ENCODE measurements around the gene FOXD3.
A peak's percentile ranks its signal among the peaks of the same experiment; 100 is the strongest.

FOXD3 gene

GRCh38 chr1:63322114-63322943 lies at the start of gene FOXD3:
TSS of gene FOXD3 (plus strand) at chr1:63322567. CDS start at chr1:63323059, 492 bp downstream.
- no peak for DNase-seq

GRCh38 chr1:63272811-63273210 lies 49.6 kb upstream of the FOXD3 start:
- DNase-seq: no peak

GRCh38 chr1:63274371-63274770 lies 48.0 kb upstream of the FOXD3 start:
- DNase-seq: no peak

GRCh38 chr1:63274979-63275378 lies 47.4 kb upstream of the FOXD3 start:
- DNase-seq: no peak

- no peak for DNase-seq
These were observed 45.7 kb upstream of the FOXD3 start for GRCh38 chr1:63276624-63277023.

- no peak for DNase-seq
These were observed 44.9 kb upstream of the FOXD3 start for GRCh38 chr1:63277195-63278192.

- DNase-seq: no peak
These were observed 40.6 kb upstream of the FOXD3 start for GRCh38 chr1:63281753-63282152.

- DNase-seq: no peak
These were observed 33.2 kb upstream of the FOXD3 start for GRCh38 chr1:63289135-63289534.

GRCh38 chr1:63294803-63295594 lies 27.4 kb upstream of the FOXD3 start:
- DNase-seq: no peak

- no peak for DNase-seq
These were observed 18.0 kb upstream of the FOXD3 start for GRCh38 chr1:63304410-63304809.

- DNase-seq: no peak
These were observed 17.3 kb upstream of the FOXD3 start for GRCh38 chr1:63305043-63305442.

GRCh38 chr1:63307196-63307794 lies 15.1 kb upstream of the FOXD3 start:
- DNase-seq: no peak

GRCh38 chr1:63316598-63316983 lies 5.8 kb upstream of the FOXD3 start:
- no peak for DNase-seq

- DNase-seq: peak in 2 of 4 experiments; percentile 21 to 29
These were observed 5.2 kb upstream of the FOXD3 start for GRCh38 chr1:63316984-63317816.

GRCh38 chr1:63317817-63318152 lies 4.6 kb upstream of the FOXD3 start:
- no peak for DNase-seq

- no peak for DNase-seq
These were observed 4.0 kb upstream of the FOXD3 start for GRCh38 chr1:63318201-63318979.

- DNase-seq: no peak
These were observed 3.0 kb upstream of the FOXD3 start for GRCh38 chr1:63319046-63320021.

- no peak for DNase-seq
These were observed 2.2 kb upstream of the FOXD3 start for GRCh38 chr1:63320022-63320721.

All from activated CD4-positive, CD25-positive, alpha-beta regulatory T cell (primary cell).